ENCODE measurements around the gene TRANK1. TPM values are rescaled to one million over a fixed set of nuclear protein-coding genes. Genes with fewer than 3 reads are reported as not detected.

The TRANK1 gene
- total and polyA plus RNA-seq, 2 of the 4 experiments (the other 2 are of a cell fraction) = 7.9 to 12.7 TPM

DNA sequence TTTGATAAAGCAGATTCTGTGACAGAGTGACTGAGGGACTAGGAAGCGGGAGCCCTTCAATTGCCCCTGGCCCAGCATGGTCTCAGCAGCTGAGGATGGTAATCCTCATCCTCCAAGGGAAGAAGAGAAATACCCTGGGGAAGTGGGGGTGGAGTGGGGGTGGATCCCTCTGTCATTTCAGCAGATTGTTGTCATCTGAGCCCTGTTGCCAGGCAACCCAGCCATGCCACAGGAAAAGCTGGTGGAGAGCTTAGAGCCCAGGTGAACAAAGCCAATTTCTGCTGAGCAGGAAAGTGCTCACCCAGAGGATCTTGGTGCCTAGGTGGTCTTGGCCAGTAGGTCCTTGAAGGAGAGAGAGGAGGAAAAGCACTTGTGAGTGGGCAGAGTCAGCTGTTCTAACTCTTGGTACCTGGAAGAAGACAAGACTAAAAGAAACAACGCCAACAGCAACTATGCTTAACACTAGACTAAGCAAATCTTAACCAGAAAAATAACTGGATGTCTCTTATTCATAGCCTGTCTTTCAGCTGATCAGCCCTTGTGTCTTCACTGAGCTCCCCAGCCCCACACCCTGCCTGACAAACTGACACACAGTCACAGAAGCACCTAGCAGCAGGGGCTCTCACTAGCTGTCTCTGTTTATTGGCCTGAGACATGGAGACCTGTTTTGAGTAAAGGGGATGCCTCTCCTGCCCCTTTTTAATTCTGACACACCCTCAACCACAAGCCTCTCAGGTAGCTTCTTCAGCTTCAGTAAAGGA is 140.4 kb downstream of the TRANK1 start:
- no peak overlapping the region for H3K9ac ChIP-seq (ENCODE audit: low read depth, low read length)

More for the DNA sequence above, 140.4 kb downstream of the TRANK1 start:
- Histone ChIP-seq H3K18ac (ENCODE audit: low read depth, low read length) (no peak overlapping the region), H4K91ac (ENCODE audit: insufficient read depth, low read depth, low read length) (no peak overlapping the region), H2BK120ac (ENCODE audit: low read depth, low read length) (no peak overlapping the region), H4K5ac (ENCODE audit: low read depth, low read length) (no peak overlapping the region), H3K36me3 (ENCODE audit: control insufficient read depth, insufficient read depth, low read length) (no peaks in the 10 kb centered on the region), H2AK5ac (ENCODE audit: low read depth, low read length) (no peak overlapping the region), H3K4me3 (ENCODE audit: insufficient read depth, low read depth, low read length) (no peak overlapping the region), H3K4me1 (ENCODE audit: control insufficient read depth, insufficient read depth, low read length) (no peaks in the 10 kb centered on the region), H2AK9ac (replicated peaks; ENCODE audit: low read depth, low read length, poor library complexity) (no peak overlapping the region), H3K4me2 (ENCODE audit: low read depth, low read length) (no peak overlapping the region), H3K79me1 (ENCODE audit: low read depth in 1 of 2, low read length in 2 of 2) (no peaks in the 10 kb centered on the region), H3K4ac (ENCODE audit: low read depth, low read length) (no peak overlapping the region), H2BK15ac (ENCODE audit: low read depth, low read length) (no peak overlapping the region), H2AFZ (replicated peaks; ENCODE audit: low read length, poor library complexity) (no peak overlapping the region), H3K14ac (replicated peaks; ENCODE audit: low read depth, low read length) (no peak overlapping the region), H3K9me1 (ENCODE audit: insufficient read depth, low read length) (no peaks in the 10 kb centered on the region), H4K20me1 (ENCODE audit: insufficient read depth, low read length) (no peaks in the 10 kb centered on the region), H2BK20ac (ENCODE audit: low read depth, low read length) (no peak overlapping the region), H4K8ac (ENCODE audit: low read depth in 2 of 2, low read length in 2 of 2) (no peak overlapping the region), H3K56ac (ENCODE audit: extremely low read depth, insufficient read depth, low read length) (no peak overlapping the region), H3K23ac (ENCODE audit: low read depth, low read length) (no peak overlapping the region), H3K27ac (ENCODE audit: insufficient read depth, low read length) (no peak overlapping the region), H3K9me3 (ENCODE audit: control insufficient read depth, insufficient read depth, low read length) (peaks cover 2% of the 10 kb centered on the region; the same call in 1 of the 2 replicates), H2BK5ac (ENCODE audit: low read depth, low read length, poor library complexity, severe bottlenecking) (no peak overlapping the region), H3K27me3 (ENCODE audit: control insufficient read depth, insufficient read depth, low read length) (no peaks in the 10 kb centered on the region)
- intact Hi-C loops (cut with micrococcal nuclease) (no loop called here), dilution Hi-C loops (cut with HindIII; ENCODE audit: low sequenced_read_pairs, unreplicated experiment) (no loop called here), in situ Hi-C loops (cut with MboI; ENCODE audit: low sequenced_read_pairs) (no loop called here)
- ATAC-seq (ENCODE audit: low read depth) (no peak), DNase-seq (no peak)
- TF ChIP-seq ELK1 (IDR thresholded peaks at IDR 0.05; ENCODE audit: borderline replicate concordance, low read depth, low read length) (no peak), CHD1 (IDR thresholded peaks at IDR 0.05; ENCODE audit: low read depth, low read length) (no peak), MAFK (IDR thresholded peaks at IDR 0.05; ENCODE audit: low read depth, low read length) (no peak), MXI1 (IDR thresholded peaks at IDR 0.05; ENCODE audit: borderline replicate concordance, low read depth, low read length) (no peak)
- CTCF ChIA-PET = interaction anchor here (0.5 to 1.2 kb wide), 2 partner anchors 10 to 78 kb away, joined by 3 to 4 read pairs; no protein-coding TSS in a partner anchor
- no CpG with 5 or more reads among the region's 2 CpGs for WGBS, 2 experiments (ENCODE audit: extremely low coverage in 2 of 2, insufficient read length in 1 of 2)
- BruUV-seq (replicated peaks) = no TSS peak
- POLR2A ChIA-PET (ENCODE audit: unreplicated experiment) = no interaction called here

Data from IMR-90 (cell line).